Fibroblast of lung (primary cell): ENCODE measurements around the gene POLR2H. TPM values are rescaled to one million over a fixed set of nuclear protein-coding genes. Genes with fewer than 3 reads are reported as not detected.

ENCODE experiments used
- DNase-seq, 2 donors: peaks; one replicate each; pipeline versions ENCODE4 v3.0.0 to v3.0.0-alpha.2; 2010; ENCODE audit warnings: low read depth in 2 of 2
- H2AFZ ChIP-seq: 2 replicates; pipeline ENCODE4 v1.5.1; 2012; ENCODE audit warnings: low read length, control low read depth, inconsistent platforms
- H3K27ac ChIP-seq: 2 replicates; pipeline ENCODE4 v1.5.1; 2011; ENCODE audit warnings: low read length, control low read depth; ENCODE audit not compliant: insufficient read depth
- H3K27me3 ChIP-seq: 2 replicates; pipeline ENCODE4 v1.5.1; 2011; ENCODE audit warnings: mild to moderate bottlenecking, low read length; ENCODE audit not compliant: control insufficient read depth, insufficient read depth
- H3K36me3 ChIP-seq: 2 replicates; pipeline ENCODE4 v1.5.1; 2011; ENCODE audit warnings: low read length; ENCODE audit not compliant: control insufficient read depth, insufficient read depth
- H3K4me1 ChIP-seq: 2 replicates; pipeline ENCODE4 v1.5.1; 2011; ENCODE audit warnings: low read length; ENCODE audit not compliant: control insufficient read depth, insufficient read depth; ENCODE audit errors: extremely low read depth
- H3K4me2 ChIP-seq: 2 replicates; pipeline ENCODE4 v1.5.1; 2011; ENCODE audit warnings: low read length, control low read depth; ENCODE audit not compliant: insufficient read depth; ENCODE audit errors: extremely low read depth
- H3K4me3 ChIP-seq, 4 experiments: fragments of 200-600 bp in 1 of 4; sonication (generic) in 1 of 4; replicated peaks in 1 of 4; 2 replicates each; pipeline ENCODE4 v1.5.1; 2011 to 2016; ENCODE audit warnings: low read length in 4 of 4, low read depth in 3 of 4, mild to moderate bottlenecking in 3 of 4, control low read depth in 2 of 4, inconsistent platforms in 1 of 4, mixed read lengths in 1 of 4; ENCODE audit not compliant: insufficient read depth in 1 of 4; ENCODE audit errors: control extremely low read depth in 1 of 4
- H3K79me2 ChIP-seq: 2 replicates; pipeline ENCODE4 v1.5.1; 2012; ENCODE audit warnings: mild to moderate bottlenecking, low read length, inconsistent platforms; ENCODE audit not compliant: control insufficient read depth, insufficient read depth
- H3K9ac ChIP-seq: 2 replicates; pipeline ENCODE4 v1.5.1; 2011; ENCODE audit warnings: mild to moderate bottlenecking, low read length, control low read depth; ENCODE audit not compliant: insufficient read depth
- H3K9me3 ChIP-seq: 2 replicates; pipeline ENCODE4 v1.5.1; 2012; ENCODE audit warnings: low read depth, low read length; ENCODE audit not compliant: control insufficient read depth, insufficient read depth
- H4K20me1 ChIP-seq: 2 replicates; pipeline ENCODE4 v1.5.1; 2011; ENCODE audit warnings: low read length; ENCODE audit not compliant: control insufficient read depth, insufficient read depth; ENCODE audit errors: extremely low read depth
- EZH2 ChIP-seq: IDR thresholded peaks from 2 replicates; pipeline ENCODE4 v1.5.1; 2012; ENCODE audit warnings: low read length, control low read depth, mild to moderate bottlenecking; ENCODE audit errors: missing control alignments
- polyA plus RNA-seq, 2 donors: library from polyadenylated mRNA; depleted of rRNA in 1 of 2; stranded (reverse) in 1 of 2; unstranded in 1 of 2; fragments of >200 nt; gene quantifications; 2 replicates each; pipeline ENCODE4 v1.2.1, GENCODE V29; 2011 to 2012; ENCODE audit warnings: missing spikeins in 1 of 2
- total RNA-seq: library from RNA; depleted of rRNA; stranded (reverse); fragments of >200 nt; gene quantifications from 2 replicates; pipeline ENCODE4 v1.2.1, GENCODE V29; 2014
- TF ChIP-seq, protein P1 (sequence below), 2 donors: IDR thresholded peaks in 1 of 2; conservative IDR thresholded peaks in 1 of 2; 1 replicate in 1 of 2; 2 replicates in 1 of 2; pipeline ENCODE4 v1.5.1; 2011 to 2012; ENCODE audit warnings: low read length in 2 of 2, control low read depth in 1 of 2, inconsistent platforms in 1 of 2, low read depth in 1 of 2, mild to moderate bottlenecking in 1 of 2

The POLR2H gene
- total and polyA plus RNA-seq, 2 donors (not counting 1 experiment from before 2014, with no cell fraction given) = 62.4 to 100 TPM

DNA sequence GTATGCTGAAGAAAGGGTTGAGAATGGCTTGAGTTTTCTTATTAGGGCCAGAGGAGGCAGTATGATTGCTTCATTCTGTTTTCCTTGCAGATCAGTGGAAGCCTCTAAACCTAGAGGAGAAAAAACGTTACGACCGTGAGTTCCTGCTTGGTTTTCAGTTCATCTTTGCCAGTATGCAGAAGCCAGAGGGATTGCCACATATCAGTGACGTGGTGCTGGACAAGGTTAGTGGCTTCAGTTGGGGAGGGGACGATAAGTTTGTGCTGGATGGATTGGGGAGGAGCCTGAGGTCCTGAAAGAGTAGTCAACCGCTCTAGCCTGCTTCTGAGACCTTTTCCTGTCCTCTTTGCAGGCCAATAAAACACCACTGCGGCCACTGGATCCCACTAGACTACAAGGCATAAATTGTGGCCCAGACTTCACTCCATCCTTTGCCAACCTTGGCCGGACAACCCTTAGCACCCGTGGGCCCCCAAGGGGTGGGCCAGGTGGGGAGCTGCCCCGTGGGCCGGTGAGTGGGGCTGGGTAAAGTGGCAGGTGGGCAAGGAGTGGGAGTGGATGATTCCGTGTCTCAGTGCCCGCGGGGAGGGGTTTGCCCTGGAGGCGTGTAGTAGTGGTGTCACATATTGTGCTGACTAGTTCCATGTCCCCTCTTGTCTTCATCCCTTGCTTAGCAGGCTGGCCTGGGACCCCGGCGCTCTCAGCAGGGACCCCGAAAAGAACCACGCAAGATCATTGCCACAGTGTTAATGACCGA lies 38.6 kb upstream of the POLR2H start:
- H2AFZ ChIP-seq = no peak overlapping the region
- H3K79me2 ChIP-seq = peaks cover 84% of the 10 kb centered on the region
- H3K36me3 ChIP-seq = peaks cover 64% of the 10 kb centered on the region
- H3K27ac ChIP-seq = no peak overlapping the region
- DNase-seq = no peak
- peaks cover 18% of the 10 kb centered on the region for H3K4me1 ChIP-seq
- no peak for TF ChIP-seq EZH2
- TF ChIP-seq, protein P1, sequence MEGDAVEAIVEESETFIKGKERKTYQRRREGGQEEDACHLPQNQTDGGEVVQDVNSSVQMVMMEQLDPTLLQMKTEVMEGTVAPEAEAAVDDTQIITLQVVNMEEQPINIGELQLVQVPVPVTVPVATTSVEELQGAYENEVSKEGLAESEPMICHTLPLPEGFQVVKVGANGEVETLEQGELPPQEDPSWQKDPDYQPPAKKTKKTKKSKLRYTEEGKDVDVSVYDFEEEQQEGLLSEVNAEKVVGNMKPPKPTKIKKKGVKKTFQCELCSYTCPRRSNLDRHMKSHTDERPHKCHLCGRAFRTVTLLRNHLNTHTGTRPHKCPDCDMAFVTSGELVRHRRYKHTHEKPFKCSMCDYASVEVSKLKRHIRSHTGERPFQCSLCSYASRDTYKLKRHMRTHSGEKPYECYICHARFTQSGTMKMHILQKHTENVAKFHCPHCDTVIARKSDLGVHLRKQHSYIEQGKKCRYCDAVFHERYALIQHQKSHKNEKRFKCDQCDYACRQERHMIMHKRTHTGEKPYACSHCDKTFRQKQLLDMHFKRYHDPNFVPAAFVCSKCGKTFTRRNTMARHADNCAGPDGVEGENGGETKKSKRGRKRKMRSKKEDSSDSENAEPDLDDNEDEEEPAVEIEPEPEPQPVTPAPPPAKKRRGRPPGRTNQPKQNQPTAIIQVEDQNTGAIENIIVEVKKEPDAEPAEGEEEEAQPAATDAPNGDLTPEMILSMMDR (conservative IDR thresholded peaks at IDR 0.05 in 1 of 2, IDR thresholded peaks at IDR 0.05 in 1 of 2; ENCODE audit: low read depth in 1 of 2, low read length in 2 of 2) = no peak
- no peaks in the 10 kb centered on the region for H3K27me3 ChIP-seq
- no peak overlapping the region for H3K4me3 ChIP-seq
- no peaks in the 10 kb centered on the region for H3K9me3 ChIP-seq
- H4K20me1 ChIP-seq = no peaks in the 10 kb centered on the region
- no peak overlapping the region for H3K4me2 ChIP-seq
- H3K9ac ChIP-seq = no peak overlapping the region

DNA sequence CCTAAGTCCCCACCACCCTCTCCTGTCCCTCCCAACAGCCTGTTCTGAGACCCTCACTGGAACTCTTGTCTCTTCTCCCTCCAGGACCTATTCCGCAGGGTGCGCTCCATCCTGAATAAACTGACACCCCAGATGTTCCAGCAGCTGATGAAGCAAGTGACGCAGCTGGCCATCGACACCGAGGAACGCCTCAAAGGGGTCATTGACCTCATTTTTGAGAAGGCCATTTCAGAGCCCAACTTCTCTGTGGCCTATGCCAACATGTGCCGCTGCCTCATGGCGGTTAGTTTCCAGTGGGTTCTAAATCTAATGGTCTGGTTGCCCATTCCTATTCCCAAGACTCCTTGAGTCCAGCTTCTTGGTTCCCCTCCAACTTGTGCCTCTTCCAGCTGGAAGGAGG lies 37.8 kb upstream of the POLR2H start:
- Histone ChIP-seq H3K27ac (no peak overlapping the region), H4K20me1 (no peaks in the 10 kb centered on the region), H2AFZ (no peak overlapping the region), H3K4me2 (no peak overlapping the region), H3K36me3 (peaks cover 68% of the 10 kb centered on the region), H3K79me2 (peaks cover 78% of the 10 kb centered on the region), H3K27me3 (no peaks in the 10 kb centered on the region), H3K4me3 (no peak overlapping the region), H3K4me1 (peaks cover 18% of the 10 kb centered on the region), H3K9ac (no peak overlapping the region), H3K9me3 (no peaks in the 10 kb centered on the region)
- DNase-seq = no peak
- TF ChIP-seq, protein P1 (conservative IDR thresholded peaks at IDR 0.05 in 1 of 2, IDR thresholded peaks at IDR 0.05 in 1 of 2; ENCODE audit: low read depth in 1 of 2, low read length in 2 of 2) = no peak
- no peak for TF ChIP-seq EZH2

GRCh38 chr3:184325269-184325668 lies 36.2 kb upstream of the POLR2H start:
- H3K4me2 ChIP-seq = no peak overlapping the region
- no peak overlapping the region for H3K4me3 ChIP-seq
- H3K27ac ChIP-seq = no peak overlapping the region
- no peak for TF ChIP-seq EZH2
- H3K79me2 ChIP-seq = peaks cover 68% of the 10 kb centered on the region
- no peaks in the 10 kb centered on the region for H3K9me3 ChIP-seq
- peaks cover 70% of the 10 kb centered on the region for H3K36me3 ChIP-seq
- peaks cover 6% of the 10 kb centered on the region for H3K4me1 ChIP-seq
- no peaks in the 10 kb centered on the region for H3K27me3 ChIP-seq
- H3K9ac ChIP-seq = no peak overlapping the region
- H4K20me1 ChIP-seq = no peaks in the 10 kb centered on the region
- DNase-seq = no peak
- H2AFZ ChIP-seq = no peak overlapping the region
